Karpas-422 (cell line): ENCODE data around the gene STARD7. TPM values are rescaled to one million over a fixed set of nuclear protein-coding genes. Genes with fewer than 3 reads are reported as not detected.

ENCODE experiments used
- DNase-seq: peaks from one replicate; pipeline ENCODE4 v3.0.0-alpha.2; 2015
- H2AFZ ChIP-seq: fragments of 200-600 bp; sonication (generic); 2 replicates; pipeline ENCODE4 v1.6.1; 2014; ENCODE audit warnings: antibody characterized with exemption, low read length, mixed read lengths
- H3K27ac ChIP-seq: fragments of 200-600 bp; sonication (generic); 2 replicates; pipeline ENCODE4 v1.5.1; 2014; ENCODE audit warnings: mild to moderate bottlenecking, low read length, moderate library complexity
- H3K27me3 ChIP-seq: fragments of 200-600 bp; sonication (generic); 2 replicates; pipeline ENCODE4 v1.6.1; 2014; ENCODE audit warnings: low read length, mixed read lengths
- H3K36me3 ChIP-seq: fragments of 200-600 bp; sonication (generic); 2 replicates; pipeline ENCODE4 v1.6.1; 2014; ENCODE audit warnings: low read length, mixed read lengths; ENCODE audit not compliant: insufficient read depth
- H3K4me1 ChIP-seq: fragments of 200-600 bp; sonication (generic); 2 replicates; pipeline ENCODE4 v1.6.1; 2014; ENCODE audit warnings: mild to moderate bottlenecking, low read length, mixed read lengths
- H3K4me2 ChIP-seq: fragments of 200-600 bp; sonication (generic); 2 replicates; pipeline ENCODE4 v1.6.1; 2014; ENCODE audit warnings: low read length, low read depth, mild to moderate bottlenecking; ENCODE audit not compliant: poor library complexity, severe bottlenecking
- H3K4me3 ChIP-seq: fragments of 200-600 bp; sonication (generic); 2 replicates; pipeline ENCODE4 v1.5.1; 2014; ENCODE audit warnings: mild to moderate bottlenecking, antibody characterized with exemption, low read length, mixed read lengths
- H3K79me2 ChIP-seq: fragments of 200-600 bp; sonication (generic); 2 replicates; pipeline ENCODE4 v1.6.1; 2014; ENCODE audit warnings: mild to moderate bottlenecking, low read length, mixed read lengths
- H3K9ac ChIP-seq: fragments of 200-600 bp; sonication (generic); 2 replicates; pipeline ENCODE4 v1.6.0; 2014; ENCODE audit warnings: low read length
- H3K9me2 ChIP-seq: fragments of 200-600 bp; sonication (generic), shearing (Covaris generic); replicated peaks from 2 replicates; pipeline ENCODE4 v1.6.0; 2014; ENCODE audit warnings: mild to moderate bottlenecking, low read length, moderate library complexity; ENCODE audit not compliant: insufficient read depth
- H3K9me3 ChIP-seq: fragments of 300-700, 200-600 bp; sonication (generic); 2 replicates; pipeline ENCODE4 v1.6.1; 2014; ENCODE audit warnings: low read length, mixed read lengths
- H4K20me1 ChIP-seq: fragments of 200-600 bp; sonication (generic); 2 replicates; pipeline ENCODE4 v1.6.1; 2014; ENCODE audit warnings: mild to moderate bottlenecking, antibody characterized with exemption, low read length, low read depth; ENCODE audit not compliant: insufficient read depth
- total RNA-seq: library from RNA; depleted of rRNA; stranded (reverse); fragments of >200 nt; shearing (Covaris generic); gene quantifications from 2 replicates; pipeline ENCODE4 v1.2.3, GENCODE V29; 2014; ENCODE audit warnings: low replicate concordance

Gene STARD7
- total RNA-seq, 1 experiment from 2014 or later = 167 TPM

- H3K4me3 ChIP-seq = no peak overlapping the region
- no peaks in the 10 kb centered on the region for H4K20me1 ChIP-seq
- peaks cover 40% of the 10 kb centered on the region for H3K4me1 ChIP-seq
- H3K79me2 ChIP-seq = no peaks in the 10 kb centered on the region
- H3K9me3 ChIP-seq = no peaks in the 10 kb centered on the region
- H3K27ac ChIP-seq = no peak overlapping the region
- no peak overlapping the region for H2AFZ ChIP-seq
- H3K36me3 ChIP-seq = no peaks in the 10 kb centered on the region
- H3K9me2 ChIP-seq = no peaks in the 10 kb centered on the region
- DNase-seq = no peak
- H3K4me2 ChIP-seq = no peak overlapping the region
- no peaks in the 10 kb centered on the region for H3K27me3 ChIP-seq
- H3K9ac ChIP-seq = no peak overlapping the region
Observed at GRCh38 chr2:96150007-96150640, 58.5 kb downstream of the STARD7 start.

- peaks cover 7% of the 10 kb centered on the region for H3K79me2 ChIP-seq
- peak; percentile 94 for DNase-seq
- H3K27ac ChIP-seq = peak overlapping the region; percentile 16
- peaks cover 7% of the 10 kb centered on the region for H3K36me3 ChIP-seq
- H4K20me1 ChIP-seq = peaks cover 11% of the 10 kb centered on the region
- H2AFZ ChIP-seq = peak overlapping the region; percentile 82
- peak overlapping the region; percentile 62 for H3K4me2 ChIP-seq
- H3K27me3 ChIP-seq = no peaks in the 10 kb centered on the region
- peak overlapping the region; percentile 64 for H3K9ac ChIP-seq
- no peaks in the 10 kb centered on the region for H3K9me2 ChIP-seq
- H3K4me3 ChIP-seq = peak overlapping the region; percentile 45
- H3K4me1 ChIP-seq = peaks cover 47% of the 10 kb centered on the region
- no peaks in the 10 kb centered on the region for H3K9me3 ChIP-seq
Observed at GRCh38 chr2:96148410-96149217, 60.0 kb downstream of the STARD7 start.

DNA sequence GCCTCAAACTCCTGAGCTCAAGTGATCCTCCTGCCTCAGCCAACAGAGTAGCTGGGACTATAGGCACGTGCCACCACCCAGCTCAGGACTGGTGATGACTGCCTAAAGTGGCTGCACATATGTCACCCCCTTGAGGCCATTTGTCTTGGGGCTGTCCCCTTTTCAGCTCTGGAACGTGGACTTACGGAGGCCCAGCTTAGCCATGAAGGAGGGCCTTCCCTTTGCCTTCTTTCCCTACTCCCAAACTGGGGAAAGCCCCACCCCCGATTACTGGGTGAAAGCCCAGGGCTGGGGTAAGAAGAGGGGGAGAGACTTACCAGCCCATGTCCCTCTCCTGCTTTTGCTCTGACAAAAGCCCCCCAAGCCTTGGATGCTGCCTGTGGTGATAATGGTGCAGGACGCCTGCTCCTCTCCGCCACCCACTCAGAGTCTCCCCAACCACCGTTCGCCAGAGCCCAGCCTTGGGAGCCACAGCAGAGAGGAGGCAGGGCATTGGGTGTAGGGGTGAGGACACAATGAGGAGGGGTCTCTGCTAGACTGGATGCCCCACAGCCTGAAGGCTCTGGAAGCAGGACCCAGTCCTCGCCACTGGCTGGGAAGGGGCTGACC lies 60.9 kb downstream of the STARD7 start:
- Histone ChIP-seq H3K27ac (peak overlapping the region; percentile 16), H3K79me2 (peaks cover 7% of the 10 kb centered on the region), H4K20me1 (peaks cover 20% of the 10 kb centered on the region), H3K4me1 (peaks cover 56% of the 10 kb centered on the region), H3K9me3 (no peaks in the 10 kb centered on the region), H3K27me3 (no peaks in the 10 kb centered on the region), H2AFZ (no peak overlapping the region), H3K9me2 (no peaks in the 10 kb centered on the region), H3K4me3 (peak overlapping the region; percentile 45; the same call in 1 of the 2 replicates), H3K36me3 (peaks cover 16% of the 10 kb centered on the region), H3K9ac (peak overlapping the region; percentile 96), H3K4me2 (peak overlapping the region; percentile 62)
- DNase-seq = peak; percentile 60

GRCh38 chr2:96146881-96147592 lies 61.6 kb downstream of the STARD7 start:
- Histone ChIP-seq H3K4me1 (peaks cover 60% of the 10 kb centered on the region), H3K36me3 (peaks cover 19% of the 10 kb centered on the region), H3K4me3 (peak overlapping the region; percentile 96; the same call in 1 of the 2 replicates), H3K27me3 (no peaks in the 10 kb centered on the region), H2AFZ (peak overlapping the region; percentile 78; the same call in 1 of the 2 replicates), H4K20me1 (peaks cover 23% of the 10 kb centered on the region), H3K79me2 (peaks cover 7% of the 10 kb centered on the region), H3K9ac (peak overlapping the region; percentile 96), H3K27ac (peak overlapping the region; percentile 67), H3K9me3 (no peaks in the 10 kb centered on the region), H3K4me2 (peak overlapping the region; percentile 79), H3K9me2 (no peaks in the 10 kb centered on the region)
- no peak for DNase-seq

DNA sequence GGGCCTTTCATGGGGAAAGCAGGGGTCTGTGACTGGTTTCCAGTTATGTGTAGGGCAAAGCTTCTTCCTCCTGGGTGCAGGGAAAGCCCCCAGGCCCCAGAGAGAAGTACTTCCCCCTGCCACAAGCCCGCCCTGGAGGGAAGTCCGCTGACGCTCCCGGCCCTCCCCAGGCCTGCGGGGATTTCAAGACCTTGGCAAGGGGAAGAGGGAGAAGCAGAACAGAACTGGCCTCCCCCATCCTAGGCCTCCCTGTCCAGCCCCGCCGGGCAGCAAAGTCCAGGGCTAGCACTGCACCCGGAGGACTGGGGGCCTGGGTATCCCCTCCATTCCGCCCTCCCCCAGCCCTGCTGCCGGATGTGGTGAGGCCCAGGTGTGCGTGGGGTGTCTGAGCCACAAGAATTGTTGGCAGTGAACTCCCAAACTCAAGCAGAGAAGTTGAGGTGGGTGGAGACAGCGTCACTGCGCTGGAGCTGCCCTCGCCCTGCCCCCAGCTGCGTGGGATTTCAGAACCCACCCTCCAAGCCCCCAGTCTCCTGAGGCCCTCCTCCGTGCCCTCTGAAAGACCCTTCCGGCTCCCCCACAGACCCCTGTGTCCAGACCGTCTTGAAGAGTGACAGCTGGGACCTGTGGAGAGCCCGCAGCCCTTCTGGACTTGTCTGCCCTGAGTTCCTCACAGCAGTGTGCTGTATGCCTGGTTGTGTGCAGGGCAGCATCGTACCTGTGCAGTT lies 62.3 kb downstream of the STARD7 start:
- Histone ChIP-seq H4K20me1 (peaks cover 23% of the 10 kb centered on the region), H3K27me3 (no peaks in the 10 kb centered on the region), H3K9me3 (no peaks in the 10 kb centered on the region), H3K9me2 (no peaks in the 10 kb centered on the region), H3K4me1 (peaks cover 60% of the 10 kb centered on the region), H3K4me2 (peak overlapping the region; percentile 79), H3K9ac (peak overlapping the region; percentile 96), H3K27ac (peak overlapping the region; percentile 67), H3K79me2 (peaks cover 7% of the 10 kb centered on the region), H3K36me3 (peaks cover 19% of the 10 kb centered on the region), H3K4me3 (peak overlapping the region; percentile 96), H2AFZ (peak overlapping the region; percentile 78; the same call in 1 of the 2 replicates)
- DNase-seq = peak; percentile 69

DNA sequence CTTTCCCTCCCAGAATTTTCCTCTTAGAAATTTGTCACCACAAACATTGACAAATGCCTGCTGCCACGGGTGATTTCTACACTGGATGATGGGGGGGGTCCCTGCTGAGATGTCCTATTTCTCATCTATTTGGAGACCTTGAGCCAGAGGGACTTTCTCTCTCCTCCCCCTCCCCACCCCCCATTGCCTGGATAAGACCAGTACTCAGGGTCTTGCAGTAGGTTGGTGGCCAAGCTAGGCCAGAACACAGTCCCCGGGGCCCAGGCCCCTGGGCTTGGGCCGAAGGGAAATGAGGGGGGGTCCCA lies 62.8 kb downstream of the STARD7 start:
- Histone ChIP-seq H3K36me3 (peaks cover 19% of the 10 kb centered on the region), H3K4me3 (peak overlapping the region; percentile 96), H3K4me1 (peaks cover 60% of the 10 kb centered on the region), H2AFZ (peak overlapping the region; percentile 78; the same call in 1 of the 2 replicates), H4K20me1 (peaks cover 23% of the 10 kb centered on the region), H3K4me2 (peak overlapping the region; percentile 79), H3K9ac (peak overlapping the region; percentile 96), H3K27me3 (no peaks in the 10 kb centered on the region), H3K27ac (peak overlapping the region; percentile 67), H3K9me3 (no peaks in the 10 kb centered on the region), H3K79me2 (peaks cover 7% of the 10 kb centered on the region), H3K9me2 (no peaks in the 10 kb centered on the region)
- no peak for DNase-seq

DNA sequence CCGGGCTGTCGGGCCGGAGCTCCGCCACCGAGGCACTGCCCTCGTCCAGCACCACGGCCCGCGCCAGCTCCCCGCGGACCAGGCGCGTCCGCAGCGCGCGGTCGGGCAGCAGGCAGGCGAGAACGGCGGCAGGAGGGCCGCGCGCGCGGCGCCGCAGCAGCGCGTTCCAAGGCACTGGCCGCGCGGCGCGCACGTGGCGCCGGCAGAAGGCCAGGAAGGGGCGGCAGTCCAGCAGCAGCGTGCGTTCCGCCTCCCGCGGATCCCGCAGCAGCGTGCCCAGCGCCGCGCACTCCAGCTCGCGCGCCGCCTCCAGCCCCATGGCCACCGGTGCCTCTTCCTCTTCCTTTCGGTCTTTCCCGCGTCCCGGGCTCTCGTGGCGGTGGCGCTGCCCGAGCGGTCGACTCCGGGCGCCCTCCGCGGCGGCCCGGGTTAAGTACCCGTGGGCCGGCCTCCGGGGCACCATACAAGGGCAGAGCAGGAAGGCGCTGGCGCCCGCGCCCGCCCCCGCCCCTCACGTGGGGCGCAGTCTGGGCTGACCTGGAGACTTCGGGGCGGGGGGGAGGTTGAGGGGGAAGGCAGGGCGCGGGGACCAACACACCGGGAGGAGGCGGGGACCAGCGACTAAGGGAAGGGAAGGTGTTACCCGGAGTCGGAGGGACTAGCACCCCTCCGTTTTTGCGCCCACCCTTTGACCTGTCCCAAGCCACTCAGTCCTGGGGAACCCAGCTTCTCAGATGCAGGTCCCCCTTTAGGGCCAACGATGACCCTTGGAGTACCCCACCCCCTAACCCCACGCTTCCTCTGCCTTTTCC lies 63.4 kb downstream of the STARD7 start, which contains the start of gene DUSP2:
TSS of gene DUSP2 (minus strand) at position 405 of the 812 bp plus-strand sequence. CDS start at position 319, 86 bp downstream.
- peaks cover 23% of the 10 kb centered on the region for H4K20me1 ChIP-seq
- peaks cover 7% of the 10 kb centered on the region for H3K79me2 ChIP-seq
- H3K4me1 ChIP-seq = peaks cover 60% of the 10 kb centered on the region
- no peaks in the 10 kb centered on the region for H3K27me3 ChIP-seq
- H3K9ac ChIP-seq = peak within 1 kb of the TSS; percentile 96
- no peaks in the 10 kb centered on the region for H3K9me2 ChIP-seq
- DNase-seq = peak; percentile 96
- peaks cover 19% of the 10 kb centered on the region for H3K36me3 ChIP-seq
- peak within 1 kb of the TSS; percentile 79 for H3K4me2 ChIP-seq
- no peaks in the 10 kb centered on the region for H3K9me3 ChIP-seq
- H2AFZ ChIP-seq = peak within 1 kb of the TSS; percentile 78; the same call in 1 of the 2 replicates
- peak within 1 kb of the TSS; percentile 96 for H3K4me3 ChIP-seq
- H3K27ac ChIP-seq = peak within 1 kb of the TSS; percentile 67
